ENCODE results near the gene KDM2B. TPM values are rescaled to one million over a fixed set of nuclear protein-coding genes. Genes with fewer than 3 reads are reported as not detected.
A peak's percentile ranks its signal among the peaks of the same experiment; 100 is the strongest.

The KDM2B gene
- total and polyA plus RNA-seq, 2 donors (not counting 1 experiment from before 2014, with no cell fraction given), result 108 to 126 TPM

- Histone ChIP-seq H3K9ac (ENCODE audit: low read length) (no peak overlapping the region), H3K79me2 (ENCODE audit: control insufficient read depth, insufficient read depth, low read length) (peaks cover 61% of the 10 kb centered on the region), H3K27ac (ENCODE audit: low read length in 2 of 2) (no peak overlapping the region), H3K36me3 (replicated peaks in 1 of 2; ENCODE audit: control extremely low read depth in 1 of 2, control insufficient read depth in 1 of 2, extremely low read depth in 1 of 2, insufficient read depth in 2 of 2, low read length in 1 of 2) (peaks cover 12 to 88% of the 10 kb centered on the region in 2 experiments), H3K4me2 (replicated peaks; ENCODE audit: low read depth, low read length, poor library complexity, severe bottlenecking) (no peak overlapping the region), H3K4me1 (ENCODE audit: control insufficient read depth in 2 of 2, insufficient read depth in 2 of 2, low read length in 2 of 2) (no peaks in the 10 kb centered on the region), H3K27me3 (replicated peaks in 1 of 4; ENCODE audit: control extremely low read depth in 1 of 4, control insufficient read depth in 3 of 4, insufficient read depth in 4 of 4, low read length in 3 of 4) (no peaks in the 10 kb centered on the region), H2AFZ (ENCODE audit: insufficient read depth, low read depth, low read length, poor library complexity, severe bottlenecking) (no peak overlapping the region), H4K20me1 (ENCODE audit: control insufficient read depth, insufficient read depth, low read length, poor library complexity, severe bottlenecking) (peaks cover 55% of the 10 kb centered on the region), H3K9me3 (ENCODE audit: control extremely low read depth in 1 of 3, control insufficient read depth in 2 of 3, insufficient read depth in 1 of 3, low read length in 2 of 3) (no peaks in the 10 kb centered on the region), H3K4me3 (ENCODE audit: control extremely low read depth in 1 of 5, extremely low read depth in 1 of 5, insufficient read depth in 1 of 5, low read depth in 2 of 5, low read length in 4 of 5) (no peak overlapping the region)
- CTCF ChIA-PET, result interaction anchor here (0.6 to 7.7 kb wide), 5 partner anchors 19 to 243 kb away, joined by 3 to 115 read pairs (median 3); no protein-coding TSS in a partner anchor
- H3K27me3 Mint-ChIP-seq, result no peaks in the 10 kb centered on the region
- TF ChIP-seq CTCF (IDR thresholded peaks at IDR 0.05) (no peak), EZH2 (IDR thresholded peaks at IDR 0.05; ENCODE audit: borderline replicate concordance, insufficient read depth, low read depth, low read length, poor library complexity, severe bottlenecking) (no peak)
- H3K27ac Mint-ChIP-seq, result no peak overlapping the region
- 88% methylated on average over 10 of the region's 12 CpGs for WGBS (ENCODE audit: insufficient coverage)
- ATAC-seq (ENCODE audit: low read depth) (no peak), DNase-seq (no peak)
- no peak overlapping the region for H3K4me3 Mint-ChIP-seq
- intact Hi-C loops (cut with micrococcal nuclease), result no loop called here
- POLR2A ChIA-PET, result no interaction called here
- peaks cover 4% of the 10 kb centered on the region for H3K9me3 Mint-ChIP-seq (ENCODE audit: insufficient read depth)
- peaks cover 2% of the 10 kb centered on the region for H3K4me1 Mint-ChIP-seq
Measured at GRCh38 chr12:121438905-121439304, 141.9 kb downstream of the KDM2B start.

GRCh38 chr12:121436706-121437105 is 144.1 kb downstream of the KDM2B start:
- Histone ChIP-seq H3K4me3 (ENCODE audit: control extremely low read depth in 1 of 5, extremely low read depth in 1 of 5, insufficient read depth in 1 of 5, low read depth in 2 of 5, low read length in 4 of 5) (no peak overlapping the region), H3K4me2 (replicated peaks; ENCODE audit: low read depth, low read length, poor library complexity, severe bottlenecking) (no peak overlapping the region), H2AFZ (ENCODE audit: insufficient read depth, low read depth, low read length, poor library complexity, severe bottlenecking) (no peak overlapping the region), H3K27me3 (replicated peaks in 1 of 4; ENCODE audit: control extremely low read depth in 1 of 4, control insufficient read depth in 3 of 4, insufficient read depth in 4 of 4, low read length in 3 of 4) (no peaks in the 10 kb centered on the region), H4K20me1 (ENCODE audit: control insufficient read depth, insufficient read depth, low read length, poor library complexity, severe bottlenecking) (peaks cover 50% of the 10 kb centered on the region), H3K9me3 (ENCODE audit: control extremely low read depth in 1 of 3, control insufficient read depth in 2 of 3, insufficient read depth in 1 of 3, low read length in 2 of 3) (no peaks in the 10 kb centered on the region), H3K79me2 (ENCODE audit: control insufficient read depth, insufficient read depth, low read length) (peaks cover 52% of the 10 kb centered on the region), H3K27ac (ENCODE audit: low read length in 2 of 2) (no peak overlapping the region), H3K4me1 (ENCODE audit: control insufficient read depth in 2 of 2, insufficient read depth in 2 of 2, low read length in 2 of 2) (no peaks in the 10 kb centered on the region), H3K36me3 (replicated peaks in 1 of 2; ENCODE audit: control extremely low read depth in 1 of 2, control insufficient read depth in 1 of 2, extremely low read depth in 1 of 2, insufficient read depth in 2 of 2, low read length in 1 of 2) (peaks cover 12 to 84% of the 10 kb centered on the region in 2 experiments), H3K9ac (ENCODE audit: low read length) (no peak overlapping the region)
- H3K4me1 Mint-ChIP-seq, result no peaks in the 10 kb centered on the region
- POLR2A ChIA-PET, result interaction anchor here (0.7 kb wide), 2 partner anchors 63 to 120 kb away, joined by 3 to 4 read pairs; no protein-coding TSS in a partner anchor
- peak overlapping the region; percentile 10 for H3K27ac Mint-ChIP-seq
- TF ChIP-seq CTCF (IDR thresholded peaks at IDR 0.05) (no peak), EZH2 (IDR thresholded peaks at IDR 0.05; ENCODE audit: borderline replicate concordance, insufficient read depth, low read depth, low read length, poor library complexity, severe bottlenecking) (no peak)
- H3K4me3 Mint-ChIP-seq, result no peak overlapping the region
- no CpG with 5 or more reads among the region's 2 CpGs for WGBS (ENCODE audit: insufficient coverage)
- DNase-seq (no peak), ATAC-seq (ENCODE audit: low read depth) (no peak)
- CTCF ChIA-PET, result no interaction called here
- H3K9me3 Mint-ChIP-seq (ENCODE audit: insufficient read depth), result peaks cover 4% of the 10 kb centered on the region
- H3K27me3 Mint-ChIP-seq, result no peaks in the 10 kb centered on the region
- intact Hi-C loops (cut with micrococcal nuclease), result no loop called here
